Stimulated activated CD8-positive, alpha-beta memory T cell treated with anti-CD3 and anti-CD28 coated beads, Interleukin-12 subunit alpha, Interleukin-12 subunit beta, amount 100 ng/mL, for 24 hours (primary cell): ENCODE results near the gene PTTG1.
"Not testable (repeated sequence)": the region's sequence is repeated elsewhere in the genome, so short reads cannot be mapped to it uniquely, and the experiment has no call there.

Source experiments
- DNase-seq: peaks from one replicate; pipeline ENCODE4 v3.0.0-alpha.2; 2020; ENCODE audit errors: extremely low read depth

Gene PTTG1

GRCh38 chr5:160423099-160423498, 1.4 kb downstream of the PTTG1 start:
- DNase-seq = no peak

- no peak for DNase-seq
Observed at GRCh38 chr5:160427607-160428006, 6.0 kb downstream of the PTTG1 start.

- DNase-seq = no peak
Observed at GRCh38 chr5:160432196-160432595, 10.5 kb downstream of the PTTG1 start.

- DNase-seq = no peak
Observed at GRCh38 chr5:160432787-160433186, 11.1 kb downstream of the PTTG1 start.

GRCh38 chr5:160434022-160434531, 12.4 kb downstream of the PTTG1 start:
- DNase-seq = no peak

- DNase-seq = no peak
Observed at GRCh38 chr5:160435532-160435931, 13.9 kb downstream of the PTTG1 start.

- no peak for DNase-seq
Observed at GRCh38 chr5:160436017-160436416, 14.4 kb downstream of the PTTG1 start.

- DNase-seq = not testable (repeated sequence)
Observed at GRCh38 chr5:160436661-160437060, 15.0 kb downstream of the PTTG1 start.

- no peak for DNase-seq
Observed at GRCh38 chr5:160437271-160437670, 15.6 kb downstream of the PTTG1 start.

GRCh38 chr5:160438316-160439204, 16.9 kb downstream of the PTTG1 start:
- no peak for DNase-seq

- DNase-seq = peak; percentile 71
Observed at GRCh38 chr5:160439205-160439600, 17.5 kb downstream of the PTTG1 start.

GRCh38 chr5:160441311-160441781, 19.7 kb downstream of the PTTG1 start:
- DNase-seq = no peak

- no peak for DNase-seq
Observed at GRCh38 chr5:160442824-160443431, 21.3 kb downstream of the PTTG1 start.

GRCh38 chr5:160444407-160444806, 22.8 kb downstream of the PTTG1 start:
- no peak for DNase-seq

GRCh38 chr5:160445132-160445531, 23.5 kb downstream of the PTTG1 start:
- DNase-seq = no peak

GRCh38 chr5:160445751-160446150, 24.1 kb downstream of the PTTG1 start:
- DNase-seq = no peak

GRCh38 chr5:160448886-160449285, 27.2 kb downstream of the PTTG1 start:
- DNase-seq = no peak

GRCh38 chr5:160449458-160449857, 27.8 kb downstream of the PTTG1 start:
- no peak for DNase-seq

GRCh38 chr5:160450164-160450932, 28.7 kb downstream of the PTTG1 start:
- no peak for DNase-seq

GRCh38 chr5:160451281-160451680, 29.6 kb downstream of the PTTG1 start:
- DNase-seq = no peak

GRCh38 chr5:160452036-160452435, 30.4 kb downstream of the PTTG1 start:
- no peak for DNase-seq

GRCh38 chr5:160452795-160453194, 31.1 kb downstream of the PTTG1 start:
- no peak for DNase-seq
